Measurements from ENCODE around the gene LRRC4C. TPM values are rescaled to one million over a fixed set of nuclear protein-coding genes. Genes with fewer than 3 reads are reported as not detected.

The LRRC4C gene
- total RNA-seq, 6 donors from 2014 or later = 0.37 to 1.2 (median 1.0) TPM; not detected in 2

DNA sequence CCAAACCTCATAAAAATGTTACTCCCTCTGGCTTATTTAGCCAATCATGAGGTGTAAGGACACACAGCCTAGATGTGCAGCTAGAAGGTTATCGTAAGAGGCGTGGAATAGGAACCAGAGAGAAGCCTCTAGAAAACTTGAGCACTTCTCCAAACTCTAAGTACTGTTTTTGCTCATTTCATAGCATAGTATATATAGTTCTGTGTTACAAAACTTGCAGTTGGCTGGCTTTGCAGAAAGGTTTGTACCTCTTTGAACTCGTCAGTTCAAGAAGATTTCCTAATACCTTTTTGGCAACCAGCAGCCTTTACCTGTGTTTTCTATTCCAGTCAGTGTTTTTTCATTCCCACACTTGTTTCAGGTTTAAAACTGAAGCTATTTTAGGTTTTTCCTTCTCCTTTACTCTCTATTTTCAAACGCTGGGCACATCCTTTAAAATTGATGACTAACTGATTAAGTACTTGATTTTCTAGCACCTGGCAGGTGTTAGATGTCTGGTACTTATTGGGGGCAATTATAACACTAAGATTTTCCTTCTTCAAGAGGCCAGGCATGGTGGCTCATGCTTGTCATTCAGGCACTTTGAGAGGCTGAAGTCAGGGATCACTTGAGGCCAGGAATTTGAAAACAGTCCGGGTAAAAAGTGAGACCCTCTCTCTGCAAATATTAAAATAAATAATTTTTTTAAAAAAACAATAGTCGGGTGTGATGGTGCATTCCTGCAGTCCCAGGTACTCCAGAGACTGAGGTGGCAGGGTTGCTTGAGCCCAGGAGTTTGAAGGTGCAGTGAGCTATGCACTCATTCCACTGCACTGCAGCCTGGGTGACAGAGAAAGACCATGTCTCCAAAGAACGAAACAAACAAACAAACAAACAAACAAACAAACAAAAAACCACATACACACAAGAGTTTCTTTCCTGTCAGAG lies 125.2 kb downstream of the LRRC4C start:
- Histone ChIP-seq H3K4me3 (no peak overlapping the region), H3K36me3 (no peaks in the 10 kb centered on the region), H3K27me3 (no peaks in the 10 kb centered on the region), H3K9me3 (no peaks in the 10 kb centered on the region), H3K4me1 (no peaks in the 10 kb centered on the region), H3K27ac (no peak overlapping the region)
- TF ChIP-seq POLR2A (IDR thresholded peaks at IDR 0.05) = no peak
- TF ChIP-seq, protein P1, sequence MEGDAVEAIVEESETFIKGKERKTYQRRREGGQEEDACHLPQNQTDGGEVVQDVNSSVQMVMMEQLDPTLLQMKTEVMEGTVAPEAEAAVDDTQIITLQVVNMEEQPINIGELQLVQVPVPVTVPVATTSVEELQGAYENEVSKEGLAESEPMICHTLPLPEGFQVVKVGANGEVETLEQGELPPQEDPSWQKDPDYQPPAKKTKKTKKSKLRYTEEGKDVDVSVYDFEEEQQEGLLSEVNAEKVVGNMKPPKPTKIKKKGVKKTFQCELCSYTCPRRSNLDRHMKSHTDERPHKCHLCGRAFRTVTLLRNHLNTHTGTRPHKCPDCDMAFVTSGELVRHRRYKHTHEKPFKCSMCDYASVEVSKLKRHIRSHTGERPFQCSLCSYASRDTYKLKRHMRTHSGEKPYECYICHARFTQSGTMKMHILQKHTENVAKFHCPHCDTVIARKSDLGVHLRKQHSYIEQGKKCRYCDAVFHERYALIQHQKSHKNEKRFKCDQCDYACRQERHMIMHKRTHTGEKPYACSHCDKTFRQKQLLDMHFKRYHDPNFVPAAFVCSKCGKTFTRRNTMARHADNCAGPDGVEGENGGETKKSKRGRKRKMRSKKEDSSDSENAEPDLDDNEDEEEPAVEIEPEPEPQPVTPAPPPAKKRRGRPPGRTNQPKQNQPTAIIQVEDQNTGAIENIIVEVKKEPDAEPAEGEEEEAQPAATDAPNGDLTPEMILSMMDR (IDR thresholded peaks at IDR 0.05) = no peak
- no peak for TF ChIP-seq POLR2AphosphoS5 (IDR thresholded peaks at IDR 0.05)
- no peak for TF ChIP-seq EP300 (IDR thresholded peaks at IDR 0.05)
- ATAC-seq (ENCODE audit: low FRiP score in 2 of 2) = peak; percentile 16 to 46
- DNase-seq = no peak
- 46 to 65% methylated on average over 7 of the region's 7 CpGs for WGBS, 2 donors

DNA sequence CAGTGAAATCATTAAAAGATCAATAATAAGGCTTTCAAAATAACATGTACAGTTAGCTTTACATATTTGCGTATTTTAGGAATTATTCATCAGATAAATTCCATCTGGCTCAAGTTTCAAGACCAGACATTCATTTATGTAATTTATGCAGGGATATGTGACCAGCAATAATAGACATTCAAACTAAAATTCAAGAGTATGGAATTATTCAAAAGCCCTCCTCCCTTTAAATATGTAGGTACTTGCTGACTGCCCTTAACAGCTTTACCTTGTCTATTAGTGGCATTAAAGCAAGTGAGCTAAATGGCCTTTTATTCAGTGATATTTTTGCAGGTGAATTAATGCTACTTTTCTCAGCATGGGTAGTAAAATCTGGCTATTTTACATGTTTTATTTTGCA lies 126.1 kb downstream of the LRRC4C start:
- no peak for ATAC-seq (ENCODE audit: low FRiP score in 2 of 2)
- H3K4me1 ChIP-seq = no peaks in the 10 kb centered on the region
- H3K27ac ChIP-seq = no peak overlapping the region
- no peaks in the 10 kb centered on the region for H3K27me3 ChIP-seq
- no peaks in the 10 kb centered on the region for H3K9me3 ChIP-seq
- no peak overlapping the region for H3K4me3 ChIP-seq
- no peak for DNase-seq
- TF ChIP-seq, protein P1 (IDR thresholded peaks at IDR 0.05) = no peak
- no peak for TF ChIP-seq EP300 (IDR thresholded peaks at IDR 0.05)
- TF ChIP-seq POLR2AphosphoS5 (IDR thresholded peaks at IDR 0.05) = no peak
- TF ChIP-seq POLR2A (IDR thresholded peaks at IDR 0.05) = no peak
- 80 to 86% methylated on average over 1 of the region's 1 CpG for WGBS, 2 donors
- no peaks in the 10 kb centered on the region for H3K36me3 ChIP-seq

DNA sequence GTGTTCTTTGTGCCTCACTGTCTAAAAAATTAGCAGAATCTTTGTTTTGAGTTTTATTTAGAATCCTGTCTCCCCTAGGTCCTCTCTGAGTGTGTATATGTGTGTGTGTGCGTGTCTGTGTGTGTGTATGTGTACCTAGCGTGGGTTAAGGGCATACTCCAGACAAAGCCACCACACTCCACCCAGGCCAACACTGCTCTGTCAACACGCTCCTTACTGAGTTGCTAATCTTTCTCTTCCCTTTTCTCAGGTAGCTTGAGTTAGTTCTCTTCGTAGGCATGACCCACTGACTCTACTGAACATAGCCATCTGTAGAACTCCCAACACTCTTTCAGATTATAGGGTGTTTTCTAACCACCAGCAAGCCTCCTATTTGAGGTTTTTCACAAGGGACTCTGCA lies 131.1 kb downstream of the LRRC4C start:
- Histone ChIP-seq H3K27ac (no peak overlapping the region), H3K36me3 (no peaks in the 10 kb centered on the region), H3K4me3 (no peak overlapping the region), H3K9me3 (no peaks in the 10 kb centered on the region), H3K27me3 (no peaks in the 10 kb centered on the region), H3K4me1 (no peaks in the 10 kb centered on the region)
- DNase-seq = no peak
- no peak for TF ChIP-seq POLR2A (IDR thresholded peaks at IDR 0.05)
- WGBS, 2 donors = 60 to 62% methylated on average over 4 of the region's 4 CpGs
- peak in 1 of 2 donors; percentile 63 for ATAC-seq (ENCODE audit: low FRiP score in 2 of 2)

DNA sequence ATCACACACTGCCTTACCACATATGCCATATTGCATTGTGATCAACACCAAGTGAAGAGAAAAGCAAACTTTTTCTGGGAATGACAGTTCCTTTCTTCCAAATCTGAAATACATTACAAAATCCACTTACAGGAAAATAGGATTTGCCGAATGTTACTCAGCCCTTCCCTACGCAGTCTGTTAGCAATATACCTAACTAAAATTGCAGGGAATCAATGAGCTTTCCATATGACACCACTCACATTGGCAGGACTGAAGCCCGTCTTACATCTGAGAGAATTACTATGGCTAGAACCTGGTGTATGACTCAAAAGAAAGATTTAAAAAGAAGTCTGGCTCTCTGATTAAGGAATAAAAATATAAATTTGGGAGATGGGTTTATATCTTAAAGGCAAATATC lies 136.0 kb downstream of the LRRC4C start:
- Histone ChIP-seq H3K4me3 (no peak overlapping the region), H3K36me3 (no peaks in the 10 kb centered on the region), H3K4me1 (no peaks in the 10 kb centered on the region), H3K27ac (no peak overlapping the region), H3K27me3 (no peaks in the 10 kb centered on the region), H3K9me3 (no peaks in the 10 kb centered on the region)
- DNase-seq = no peak
- TF ChIP-seq, protein P1 (IDR thresholded peaks at IDR 0.05) = no peak
- TF ChIP-seq POLR2A (IDR thresholded peaks at IDR 0.05) = no peak
- ATAC-seq (ENCODE audit: low FRiP score in 2 of 2) = no peak
- 90 to 95% methylated on average over 3 of the region's 3 CpGs for WGBS, 2 donors

DNA sequence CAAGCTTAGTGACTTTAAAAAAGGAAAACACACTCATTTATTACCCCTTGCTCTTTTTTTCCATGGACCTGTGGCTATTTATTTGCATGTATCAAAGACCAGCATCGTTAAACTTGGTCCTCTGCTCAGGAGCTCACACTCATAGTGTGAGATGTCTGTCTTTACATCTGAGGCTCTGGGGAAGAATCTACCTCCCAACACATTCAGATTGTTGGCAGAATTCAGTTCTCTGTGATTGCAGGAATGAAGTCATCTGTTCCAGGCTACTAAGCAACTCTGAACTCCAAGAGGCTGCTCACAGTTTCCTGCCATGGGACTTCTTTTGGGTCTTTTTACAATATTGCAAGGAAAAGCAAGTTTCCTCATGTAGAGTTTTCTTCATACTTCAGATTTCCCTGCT lies 138.8 kb downstream of the LRRC4C start:
- WGBS, 2 donors = 81 to 100% methylated on average over 1 of the region's 1 CpG
- DNase-seq (no peak), ATAC-seq (ENCODE audit: low FRiP score in 2 of 2) (no peak)
- Histone ChIP-seq H3K27me3 (no peaks in the 10 kb centered on the region), H3K4me1 (no peaks in the 10 kb centered on the region), H3K9me3 (no peaks in the 10 kb centered on the region), H3K27ac (no peak overlapping the region), H3K36me3 (no peaks in the 10 kb centered on the region), H3K4me3 (no peak overlapping the region)
- no peak for TF ChIP-seq EP300 (IDR thresholded peaks at IDR 0.05)
- TF ChIP-seq, protein P1 (IDR thresholded peaks at IDR 0.05) = no peak
- TF ChIP-seq POLR2AphosphoS5 (IDR thresholded peaks at IDR 0.05) = no peak
- TF ChIP-seq POLR2A (IDR thresholded peaks at IDR 0.05) = no peak
